ENCODE results near the gene ACSL3.
"Not testable (repeated sequence)": the region's sequence is repeated elsewhere in the genome, so short reads cannot be mapped to it uniquely, and the experiment has no call there.

Gene ACSL3

DNA sequence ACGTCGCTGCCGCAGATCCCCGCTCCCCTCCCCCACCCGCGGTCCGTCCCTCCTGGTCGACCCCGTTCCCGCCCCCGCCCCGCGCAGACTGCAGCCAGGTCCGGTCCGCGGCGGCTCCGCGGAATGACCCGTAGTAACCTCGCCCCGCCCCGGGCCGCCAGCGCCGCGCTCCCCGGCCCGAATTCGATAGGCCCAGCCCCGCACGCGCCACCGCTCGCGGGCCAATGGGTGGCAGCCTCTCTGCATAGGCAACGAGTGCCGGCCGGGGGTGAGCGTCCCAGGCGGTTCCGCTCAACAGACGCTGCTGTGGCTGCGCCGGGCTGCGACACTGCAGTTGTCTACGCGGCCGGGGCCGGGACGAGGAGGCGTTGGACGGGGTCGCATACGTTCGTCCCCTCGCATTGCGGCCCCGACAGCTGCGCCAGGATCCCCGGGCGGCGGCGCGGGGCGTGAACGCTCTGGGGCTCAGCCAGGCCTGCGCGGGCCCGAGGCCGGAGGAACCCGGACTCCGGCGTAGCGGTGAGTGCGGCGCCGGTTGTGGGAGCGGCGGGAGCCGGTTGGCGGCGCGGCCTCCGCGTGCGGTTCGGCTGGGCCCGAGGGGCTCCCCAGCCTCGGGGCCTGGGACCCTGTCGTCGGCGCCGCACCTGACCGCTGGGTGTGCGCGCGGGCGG, at the start of gene ACSL3:
Gene ACSL3, plus strand, starts transcription at position 297 of the 671 bp plus-strand sequence. CDS start 47,737 bp downstream, outside the sequence.
- DNase-seq: peak; percentile 90

DNA sequence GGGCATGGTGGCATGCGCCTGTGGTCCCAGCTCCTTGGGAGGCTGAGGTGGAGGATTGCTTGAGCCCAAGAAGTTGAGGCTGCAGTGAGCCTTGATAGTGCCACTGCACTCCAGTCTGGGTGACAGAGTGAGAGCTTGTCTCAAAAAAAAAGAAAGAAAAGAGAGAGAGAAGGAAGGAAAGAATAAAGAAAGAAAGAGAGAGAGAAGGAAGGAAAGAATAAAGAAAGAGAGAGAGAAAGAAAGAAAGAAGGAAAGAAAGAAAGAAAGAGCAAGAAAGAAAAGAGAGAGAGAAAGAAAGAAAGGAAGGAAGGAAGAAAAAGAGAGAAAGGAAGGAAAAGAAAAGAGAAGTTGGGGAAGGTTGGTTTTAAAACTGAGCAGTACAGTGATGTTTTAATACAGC, 49.0 kb upstream of the ACSL3 start:
- DNase-seq: no peak

DNA sequence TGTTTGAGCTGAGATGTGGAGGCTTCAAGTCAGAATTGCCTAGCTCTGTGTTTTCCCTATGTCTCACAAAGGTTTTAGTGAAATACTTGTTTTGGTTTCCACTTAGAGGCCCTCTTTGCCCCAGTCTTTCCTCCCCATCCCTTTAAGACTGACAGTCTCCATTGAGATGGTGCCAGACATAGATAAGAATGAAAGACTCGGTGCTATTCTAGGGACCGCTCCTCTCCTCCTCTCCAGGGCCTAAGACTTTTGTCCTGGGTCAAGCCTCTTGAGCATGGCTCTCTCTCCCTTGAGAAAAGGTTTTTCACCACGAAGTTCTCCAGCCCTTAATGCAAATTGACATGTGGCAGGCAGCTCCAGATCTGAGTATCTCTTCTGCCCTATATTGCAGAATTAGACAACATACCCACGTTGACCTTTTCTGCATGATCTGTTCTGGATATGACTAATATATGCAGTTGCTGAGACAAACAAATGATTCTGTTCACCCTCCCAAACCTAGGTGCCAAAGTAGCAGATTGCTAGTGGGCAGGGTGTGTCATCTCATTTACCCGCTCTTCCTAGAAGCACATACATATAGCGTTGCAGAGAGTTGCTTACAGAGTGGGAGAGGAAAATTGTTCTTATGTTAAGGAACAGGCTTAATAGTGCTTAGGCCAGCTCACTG, 47.5 kb upstream of the ACSL3 start:
- DNase-seq: no peak

DNA sequence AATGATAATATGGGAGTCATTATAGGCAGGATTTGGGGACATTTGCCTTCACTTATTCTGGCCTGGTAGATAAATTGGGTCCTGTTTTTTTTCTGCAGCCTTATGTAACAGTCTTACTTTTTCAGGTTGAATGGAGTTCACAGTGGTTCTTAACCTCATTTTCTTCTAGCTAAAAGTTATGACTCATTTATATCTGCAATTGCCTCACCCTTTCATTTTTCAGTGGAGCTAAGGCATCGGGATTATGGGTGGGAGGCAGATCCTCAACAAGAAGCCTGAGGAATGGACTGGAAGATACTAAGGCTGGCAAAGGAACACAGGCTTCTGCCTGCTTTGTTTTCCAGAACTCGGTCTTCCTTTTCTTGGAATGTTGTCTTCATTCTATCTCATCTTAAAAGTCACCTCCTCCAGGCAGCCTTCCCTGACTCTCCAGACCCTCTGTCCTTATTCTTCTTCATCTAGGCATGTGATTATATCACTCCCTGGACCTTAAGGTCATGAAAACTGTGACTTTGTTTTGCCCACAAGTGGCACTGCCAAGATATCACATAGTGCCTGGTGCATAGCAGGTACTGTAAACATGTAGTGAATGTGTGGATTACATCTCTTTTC, 41.0 kb upstream of the ACSL3 start:
- no peak for DNase-seq

DNA sequence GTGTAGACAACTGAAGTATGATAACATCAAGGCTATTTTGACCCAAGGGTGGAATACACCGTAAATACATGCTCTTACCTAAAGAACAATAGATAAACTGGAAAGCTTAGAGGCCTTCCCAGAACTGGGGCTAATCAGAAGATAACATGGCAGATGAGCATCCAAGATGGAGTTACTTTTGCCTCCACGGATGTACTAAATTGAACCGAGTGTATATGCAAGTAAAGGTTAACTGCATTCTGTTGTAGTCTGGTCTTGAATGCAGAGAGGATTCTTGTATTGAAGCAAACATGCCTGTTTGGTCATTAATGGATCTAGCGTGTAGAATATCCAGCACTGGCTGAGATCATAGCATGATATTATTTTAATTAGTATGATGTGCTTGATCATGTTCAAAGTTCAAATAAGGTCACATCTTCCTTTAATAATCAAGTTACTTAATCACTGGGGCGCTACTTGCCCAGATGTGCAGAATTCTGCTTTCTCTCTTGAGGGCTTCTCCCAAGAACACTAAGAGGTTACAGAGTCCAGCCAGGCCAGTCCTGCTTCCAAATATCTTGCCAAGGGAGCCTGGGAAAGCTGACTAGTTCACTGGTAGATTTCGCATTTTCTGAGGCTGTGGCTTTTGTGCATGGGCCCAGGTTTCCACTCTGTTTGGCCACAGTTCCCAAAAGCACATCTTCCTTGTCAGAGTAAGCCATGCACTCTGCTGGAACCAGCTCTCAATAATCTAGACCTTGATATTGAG, 37.5 kb upstream of the ACSL3 start:
- no peak for DNase-seq

DNA sequence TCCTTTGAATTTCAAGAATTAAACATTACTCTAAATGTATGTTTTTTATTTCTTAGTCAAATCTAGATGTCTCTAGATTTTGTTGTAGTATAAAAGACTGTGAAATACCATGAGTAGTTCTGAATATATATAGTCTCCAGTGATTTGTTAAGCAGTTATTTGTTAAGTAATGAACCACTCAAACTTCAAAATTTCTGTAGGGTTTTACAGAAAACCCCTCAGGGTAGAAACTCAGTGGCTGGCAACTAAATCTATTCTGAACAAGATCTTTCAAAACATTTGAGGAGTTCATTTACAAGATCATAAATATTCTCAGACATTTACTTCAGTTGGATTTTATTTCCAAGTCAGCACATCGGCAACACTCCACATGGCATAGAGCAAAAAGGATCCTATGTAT, 35.8 kb upstream of the ACSL3 start:
- no peak for DNase-seq

DNA sequence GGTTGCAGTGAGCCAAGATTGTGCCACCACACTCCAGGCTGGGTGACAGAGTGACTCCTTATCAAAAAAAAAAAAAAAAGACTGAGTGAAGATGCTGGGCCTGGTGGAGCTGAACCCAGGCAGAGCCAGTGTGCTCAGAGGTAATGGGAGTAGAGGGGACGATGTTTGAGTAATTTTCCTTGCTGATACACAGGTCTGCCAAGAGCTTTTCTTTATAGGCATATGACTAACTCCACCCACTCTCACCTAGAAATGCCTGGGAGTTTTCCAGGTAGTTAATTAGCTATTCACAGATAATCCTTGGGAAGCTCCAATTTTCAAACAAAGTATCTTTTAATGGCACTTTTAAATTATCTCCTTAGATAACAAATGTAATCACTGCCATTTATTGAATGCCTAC, 33.4 kb upstream of the ACSL3 start:
- no peak for DNase-seq

DNA sequence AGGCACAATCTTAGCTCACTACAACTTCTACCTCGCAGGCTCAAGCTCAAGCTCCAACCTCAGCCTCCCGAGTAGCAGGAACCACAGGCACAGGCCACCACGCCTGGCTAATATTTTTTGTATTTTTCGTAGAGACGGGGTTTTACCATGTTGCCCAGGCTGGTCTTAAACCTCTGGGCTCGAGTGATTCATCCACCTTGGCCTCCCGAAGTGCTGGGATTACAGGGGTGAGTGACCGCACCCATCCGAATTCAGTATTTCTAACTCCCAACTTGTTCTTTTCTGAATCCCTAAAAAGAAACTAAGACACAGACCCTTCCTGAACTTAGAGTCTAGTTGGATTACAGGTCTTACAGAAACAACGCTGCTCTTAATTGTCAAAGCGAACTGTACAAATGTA, 32.3 kb upstream of the ACSL3 start:
- DNase-seq: no peak

DNA sequence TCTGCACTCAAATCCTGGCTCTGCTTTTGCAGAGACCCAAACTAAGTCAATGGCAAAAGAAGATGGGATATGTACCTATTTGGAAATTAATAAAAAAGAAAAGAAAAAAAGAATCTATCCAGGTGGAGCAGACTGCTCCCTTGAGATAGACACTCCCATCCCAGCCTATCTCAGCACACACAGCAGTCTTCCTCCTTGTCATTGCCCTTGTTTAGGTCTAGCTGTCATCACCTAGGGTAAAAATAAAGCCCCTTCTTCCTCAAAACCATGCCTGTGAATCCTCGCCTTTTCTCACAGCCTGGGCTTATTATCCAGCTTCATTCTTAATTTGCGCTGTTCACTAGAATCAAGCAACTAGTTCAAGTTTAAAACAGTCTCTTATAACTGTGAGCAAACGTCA, 30.7 kb upstream of the ACSL3 start:
- DNase-seq: no peak

DNA sequence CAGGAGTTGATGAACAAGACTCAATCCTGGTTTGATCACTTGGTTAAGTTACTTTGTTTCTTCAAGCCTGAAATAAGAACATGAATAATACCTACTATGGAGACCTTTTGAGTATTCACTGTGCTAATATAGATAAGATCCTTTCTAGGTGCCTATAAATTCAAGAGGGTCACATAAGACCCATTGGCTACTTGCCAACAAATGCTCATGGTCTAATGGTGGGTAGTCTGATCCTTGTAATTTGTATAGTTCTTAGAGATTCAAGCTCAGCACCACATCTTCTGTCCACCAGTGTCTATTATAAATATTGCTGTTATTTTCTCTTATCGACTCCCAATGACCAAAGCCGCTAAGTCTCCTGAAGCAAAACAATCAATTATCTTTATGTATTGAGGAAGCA, 27.4 kb upstream of the ACSL3 start:
- no peak for DNase-seq

DNA sequence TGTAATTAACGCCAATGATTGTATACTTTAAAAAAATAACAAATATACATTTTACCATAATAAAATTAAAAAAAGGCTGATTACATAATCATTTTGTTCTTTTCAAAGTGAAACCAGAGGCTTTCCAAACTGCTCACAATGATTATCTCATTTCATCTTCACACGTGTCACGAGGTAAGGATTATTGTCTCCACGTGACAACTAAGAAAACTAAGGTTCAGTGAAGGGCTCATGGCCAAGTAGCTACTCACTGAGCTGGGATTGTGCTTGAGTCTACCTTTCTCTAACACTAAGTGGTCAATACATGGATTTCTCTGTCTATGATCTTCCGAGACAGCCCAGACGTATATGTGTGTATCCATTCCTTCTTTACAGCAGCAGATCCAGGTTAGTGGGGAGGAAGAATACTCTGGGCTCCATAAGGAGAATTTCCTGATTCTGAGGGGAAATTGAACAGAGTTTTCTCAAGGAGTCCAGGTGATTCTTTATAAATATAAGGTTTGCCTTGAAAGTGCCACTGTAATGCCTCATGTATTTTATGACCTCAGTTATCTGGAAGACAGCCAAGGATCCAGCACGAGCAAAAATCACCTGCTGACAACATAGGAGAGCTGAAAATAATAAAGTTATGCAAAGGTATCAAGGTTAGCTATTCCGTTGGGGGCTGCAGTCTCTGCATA, 25.6 kb upstream of the ACSL3 start:
- DNase-seq: peak; percentile 21

DNA sequence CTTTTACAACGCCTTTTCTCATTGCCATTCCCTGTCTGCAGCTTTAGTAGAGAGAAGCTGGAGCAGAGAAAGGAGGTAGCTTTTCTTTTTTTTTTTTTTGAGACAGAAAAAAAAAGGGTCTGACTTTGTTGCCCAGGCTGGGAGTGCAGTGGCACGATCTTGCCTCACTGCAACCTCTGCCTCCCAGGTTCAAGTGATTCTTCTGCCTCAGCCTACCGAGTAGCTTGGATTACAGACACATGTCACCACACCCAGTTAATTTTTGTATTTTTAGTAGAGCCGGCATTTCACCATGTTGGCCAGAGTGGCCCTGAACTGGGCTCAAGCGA, 25.0 kb upstream of the ACSL3 start:
- DNase-seq: no peak

DNA sequence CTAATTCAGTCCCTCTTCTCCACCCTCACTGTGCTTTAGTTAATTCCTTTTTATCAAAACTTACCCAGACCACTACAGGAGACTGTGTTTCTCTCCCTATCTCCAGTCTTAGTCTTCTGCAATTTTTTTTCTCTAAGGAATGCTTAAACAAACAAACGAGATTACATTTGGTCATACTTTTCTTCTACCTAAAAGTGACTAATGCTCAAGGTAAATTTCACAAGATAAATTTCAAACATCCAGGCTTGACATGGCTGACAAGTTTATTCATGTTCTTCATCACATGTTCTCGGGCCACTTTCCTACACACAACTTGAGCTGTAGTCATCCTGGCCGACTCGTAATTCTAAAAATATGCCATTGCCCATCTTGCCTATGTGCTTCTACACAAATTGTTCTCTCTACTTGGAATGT, 23.2 kb upstream of the ACSL3 start:
- DNase-seq: no peak

DNA sequence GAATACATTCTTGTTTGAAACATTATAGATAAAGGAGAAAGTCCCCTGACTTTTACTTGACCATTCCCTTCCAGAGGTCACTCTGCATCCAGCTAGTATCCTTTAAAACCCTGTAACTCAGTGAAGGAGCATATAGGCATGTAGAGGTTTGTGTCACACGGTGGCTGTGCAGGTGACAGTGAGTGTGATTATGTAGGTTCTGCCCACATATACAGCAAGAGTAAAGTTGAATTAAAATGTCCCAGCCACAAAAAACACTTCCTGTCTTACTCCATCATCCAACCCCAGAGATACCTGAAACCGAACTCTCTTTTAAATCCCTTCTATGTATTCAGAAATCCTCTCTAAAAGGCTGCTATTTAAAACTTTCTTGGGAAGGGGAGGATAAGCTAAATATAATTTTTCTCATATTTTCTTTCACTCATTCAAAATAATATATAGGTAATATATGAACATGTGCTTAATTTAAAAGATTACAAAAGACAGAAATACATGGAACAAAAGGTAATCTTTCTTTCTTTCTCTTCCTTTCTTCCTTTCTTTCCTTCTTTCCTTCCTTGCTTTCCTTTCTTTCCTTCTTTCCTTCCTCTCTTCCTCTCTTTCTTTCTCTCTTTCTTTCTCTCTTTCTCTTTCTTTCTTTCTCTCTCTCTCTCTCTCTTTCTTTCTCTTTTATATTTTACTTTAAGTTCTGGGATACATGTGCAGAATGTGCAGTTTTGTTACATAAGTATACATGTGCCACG, 20.6 kb upstream of the ACSL3 start:
- DNase-seq: no peak

DNA sequence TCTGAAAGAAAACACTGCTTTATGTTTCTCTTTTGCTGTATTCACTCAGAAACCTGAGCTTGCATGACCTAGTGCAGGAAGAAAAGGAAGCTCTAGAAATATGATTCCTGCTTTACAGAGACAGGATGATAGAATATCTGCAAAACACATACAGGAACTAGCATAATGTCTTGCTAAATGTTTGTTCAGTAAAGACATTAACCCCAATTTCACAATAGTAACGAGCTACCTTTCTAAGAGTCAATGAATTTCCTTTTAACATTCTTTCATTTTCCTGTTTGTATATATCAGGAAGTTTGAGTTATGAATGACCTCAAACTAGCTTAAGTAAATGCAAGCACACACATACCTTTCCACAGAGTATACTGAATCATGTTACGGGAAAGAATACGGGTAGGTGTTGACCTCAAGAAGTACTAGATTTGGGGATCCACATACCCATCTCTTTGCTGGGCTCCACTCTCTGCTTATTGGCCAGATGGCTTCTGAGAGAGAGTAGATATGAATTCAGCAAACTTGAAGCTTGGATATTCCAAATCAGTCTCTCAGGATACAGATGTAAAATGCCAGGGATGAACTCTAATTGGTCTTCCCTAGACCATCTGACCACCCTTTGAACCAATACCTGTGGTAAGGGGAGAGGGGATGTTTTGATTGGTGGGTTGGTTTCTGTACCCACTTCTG, 18.2 kb upstream of the ACSL3 start:
- DNase-seq: no peak

DNA sequence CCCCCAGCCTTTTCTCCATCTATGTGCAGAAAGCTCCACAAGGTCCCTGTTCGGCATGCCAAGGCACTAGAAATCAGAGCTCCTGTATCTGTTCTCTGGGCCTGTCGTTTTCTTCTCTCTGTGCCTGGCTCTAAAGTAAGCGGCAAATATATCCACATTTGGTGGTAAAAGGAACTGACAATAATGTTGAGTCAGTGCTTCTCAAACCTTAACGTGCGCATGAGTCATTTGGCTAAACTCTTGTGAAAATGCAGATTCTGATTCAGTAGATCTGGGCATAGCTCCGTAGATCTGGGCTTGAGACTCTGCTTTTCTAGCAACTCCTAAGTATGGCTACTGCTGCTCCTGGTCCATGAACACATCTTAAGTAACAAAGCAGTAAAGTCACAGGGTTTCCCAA, 16.5 kb upstream of the ACSL3 start:
- no peak for DNase-seq

DNA sequence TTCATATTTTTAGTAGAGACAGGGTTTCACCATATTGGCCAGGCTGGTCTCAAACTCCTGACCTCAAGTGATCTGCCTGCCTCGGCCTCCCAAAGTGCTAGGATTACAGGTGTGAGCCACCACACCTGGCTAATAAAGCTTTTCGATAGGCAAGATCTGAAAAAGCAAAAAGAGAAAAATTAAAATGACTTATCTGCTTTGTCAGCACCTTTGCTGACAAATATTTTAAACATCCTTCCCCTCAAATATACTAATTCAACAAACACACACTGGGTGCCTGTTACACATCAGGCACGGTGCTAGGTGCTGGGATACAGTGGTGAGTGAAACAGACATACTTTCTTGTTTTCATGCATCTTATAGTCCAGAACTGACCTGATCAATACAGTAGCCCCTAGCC, 15.5 kb upstream of the ACSL3 start:
- not testable (repeated sequence) for DNase-seq

DNA sequence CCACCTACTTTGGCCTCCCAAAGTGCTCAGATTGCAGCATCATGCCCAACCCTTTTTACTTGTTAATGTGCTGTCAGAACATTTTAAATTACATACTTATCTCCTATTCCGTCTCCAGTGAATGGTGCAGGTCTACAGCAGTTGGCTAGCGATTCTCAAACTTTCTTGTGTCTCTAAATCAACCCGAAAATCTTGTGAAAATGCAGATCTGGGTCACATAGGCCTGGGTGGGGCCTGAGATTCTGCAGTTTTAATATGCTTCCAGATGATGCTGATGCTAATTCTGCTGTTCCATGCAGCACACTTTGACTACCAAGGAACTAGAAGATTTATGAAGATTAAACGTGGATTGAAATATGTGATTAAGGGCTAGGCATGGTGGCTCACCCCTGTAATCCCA, 14.8 kb upstream of the ACSL3 start:
- no peak for DNase-seq

DNA sequence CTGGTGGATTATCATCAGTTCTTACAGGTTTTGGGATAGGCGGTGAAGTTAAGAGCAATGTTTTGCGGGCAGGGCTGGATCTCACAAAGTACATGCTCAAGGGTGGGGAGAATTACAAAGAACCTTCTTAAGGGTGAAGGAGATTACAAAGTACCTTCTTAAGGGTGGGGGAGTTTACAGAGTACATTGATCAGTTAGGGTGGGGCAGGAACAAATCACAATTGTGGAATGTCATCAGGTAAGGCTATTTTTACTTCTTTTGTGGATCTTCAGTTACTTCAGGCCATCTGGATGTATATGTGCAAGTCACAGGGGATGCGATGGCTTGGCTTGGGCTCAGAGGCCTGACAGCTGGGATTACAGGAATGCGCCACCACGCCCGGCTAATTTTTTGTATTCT, 12.8 kb upstream of the ACSL3 start:
- DNase-seq: not testable (repeated sequence)

DNA sequence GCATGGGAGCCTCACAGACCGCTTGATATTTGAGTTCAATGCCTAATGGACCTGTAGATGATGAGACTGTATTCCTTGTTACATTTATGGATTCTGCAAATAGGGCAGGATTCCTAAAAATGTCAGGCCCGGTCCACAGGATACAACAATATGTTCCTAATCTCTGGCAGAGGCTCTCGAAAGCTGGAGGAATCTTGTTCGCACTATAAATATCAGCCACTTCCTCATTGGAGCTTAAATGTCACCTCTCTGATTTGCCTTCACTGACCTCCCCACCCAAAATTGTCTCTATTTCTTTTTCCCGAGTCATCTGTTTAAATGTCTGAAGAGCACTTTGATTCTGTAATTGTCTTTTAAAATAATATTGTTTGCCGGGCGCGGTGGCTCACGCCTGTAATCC, 12.0 kb upstream of the ACSL3 start:
- no peak for DNase-seq

DNA sequence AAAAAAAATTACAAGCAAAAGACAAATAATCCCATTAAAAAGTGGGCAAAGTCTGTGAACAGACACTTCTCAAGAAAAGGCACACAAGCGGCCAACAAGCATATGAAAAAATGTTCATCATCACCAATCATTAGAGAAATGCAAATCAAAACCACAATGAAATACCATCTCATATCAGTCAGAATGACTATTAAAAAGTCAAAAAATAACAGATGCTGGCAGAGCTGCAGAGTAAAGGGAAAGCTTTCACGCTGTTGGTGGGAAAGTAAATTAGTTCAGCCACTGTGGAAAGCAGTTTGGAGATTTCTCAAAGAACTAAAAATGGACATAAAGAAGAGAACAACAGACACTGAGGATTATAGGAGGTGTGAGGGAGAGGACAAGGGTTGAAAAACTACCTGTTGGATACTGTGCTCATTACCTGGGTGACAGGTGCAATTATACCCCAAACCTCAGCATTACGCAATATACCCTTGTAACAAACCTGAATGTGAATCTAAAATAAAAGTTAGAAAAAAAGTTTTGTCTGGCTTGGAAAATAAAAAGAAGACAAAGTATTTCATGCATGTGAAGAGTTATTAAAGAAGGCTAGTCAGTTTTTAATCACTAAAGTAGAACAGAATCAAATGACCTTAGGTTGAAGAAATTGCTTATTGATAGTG, 8.7 kb upstream of the ACSL3 start:
- peak; percentile 50 for DNase-seq

All from NCI-H526 treated with DMSO at 0.1 percent for 48 hours (cell line).